ENCODE measurements around the gene GNAZ. TPM values are rescaled to one million over a fixed set of nuclear protein-coding genes. Genes with fewer than 3 reads are reported as not detected.

GNAZ gene
- total RNA-seq, 1 donor from 2014 or later, result under 0.01 TPM

DNA sequence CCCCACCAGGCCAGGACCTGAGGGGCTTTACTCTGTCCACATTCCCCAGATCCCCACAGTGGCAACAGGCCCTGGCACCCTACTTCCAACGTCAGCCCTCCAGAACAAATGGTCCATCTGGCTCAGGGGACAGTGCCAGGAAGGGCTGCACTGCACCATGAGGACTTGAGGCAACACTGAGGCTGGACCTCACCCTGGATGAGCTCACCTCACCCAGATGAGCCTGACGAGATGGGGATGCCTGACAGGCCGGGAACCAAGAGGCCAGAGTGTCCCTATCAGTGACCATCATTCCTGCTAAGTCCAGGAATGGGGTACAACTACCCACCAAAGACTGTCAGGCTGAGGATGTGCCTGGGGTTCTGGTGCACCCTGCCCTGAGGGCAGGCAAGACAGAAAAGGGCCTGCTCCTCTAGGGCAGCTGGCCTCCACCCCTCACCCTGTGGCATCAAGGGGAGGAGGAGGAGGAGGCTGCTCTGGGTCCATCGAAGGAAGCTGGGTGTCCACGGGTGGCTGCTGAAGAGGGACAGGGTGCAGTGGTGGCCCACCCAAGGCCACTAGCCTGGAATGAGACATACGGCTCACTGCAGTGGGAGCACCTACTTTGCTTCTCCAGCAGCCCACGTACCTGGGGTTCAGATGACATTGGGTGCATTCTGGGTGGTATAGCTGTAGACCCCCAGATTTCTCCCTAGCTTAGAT, 56.9 kb downstream of the GNAZ start:
- H3K4me3 ChIP-seq (ENCODE audit: low read depth, low read length), result no peak overlapping the region
- H3K36me3 ChIP-seq (ENCODE audit: control insufficient read depth, insufficient read depth, low read length), result no peaks in the 10 kb centered on the region
- FAIRE-seq (no peak), DNase-seq (ENCODE audit: low read depth) (no peak)
- TF ChIP-seq, protein P1, sequence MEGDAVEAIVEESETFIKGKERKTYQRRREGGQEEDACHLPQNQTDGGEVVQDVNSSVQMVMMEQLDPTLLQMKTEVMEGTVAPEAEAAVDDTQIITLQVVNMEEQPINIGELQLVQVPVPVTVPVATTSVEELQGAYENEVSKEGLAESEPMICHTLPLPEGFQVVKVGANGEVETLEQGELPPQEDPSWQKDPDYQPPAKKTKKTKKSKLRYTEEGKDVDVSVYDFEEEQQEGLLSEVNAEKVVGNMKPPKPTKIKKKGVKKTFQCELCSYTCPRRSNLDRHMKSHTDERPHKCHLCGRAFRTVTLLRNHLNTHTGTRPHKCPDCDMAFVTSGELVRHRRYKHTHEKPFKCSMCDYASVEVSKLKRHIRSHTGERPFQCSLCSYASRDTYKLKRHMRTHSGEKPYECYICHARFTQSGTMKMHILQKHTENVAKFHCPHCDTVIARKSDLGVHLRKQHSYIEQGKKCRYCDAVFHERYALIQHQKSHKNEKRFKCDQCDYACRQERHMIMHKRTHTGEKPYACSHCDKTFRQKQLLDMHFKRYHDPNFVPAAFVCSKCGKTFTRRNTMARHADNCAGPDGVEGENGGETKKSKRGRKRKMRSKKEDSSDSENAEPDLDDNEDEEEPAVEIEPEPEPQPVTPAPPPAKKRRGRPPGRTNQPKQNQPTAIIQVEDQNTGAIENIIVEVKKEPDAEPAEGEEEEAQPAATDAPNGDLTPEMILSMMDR (IDR thresholded peaks at IDR 0.05; ENCODE audit: insufficient read depth, low read length, severe bottlenecking), result no peak
- H3K27me3 ChIP-seq (ENCODE audit: control insufficient read depth, insufficient read depth, low read length), result no peaks in the 10 kb centered on the region

DNA sequence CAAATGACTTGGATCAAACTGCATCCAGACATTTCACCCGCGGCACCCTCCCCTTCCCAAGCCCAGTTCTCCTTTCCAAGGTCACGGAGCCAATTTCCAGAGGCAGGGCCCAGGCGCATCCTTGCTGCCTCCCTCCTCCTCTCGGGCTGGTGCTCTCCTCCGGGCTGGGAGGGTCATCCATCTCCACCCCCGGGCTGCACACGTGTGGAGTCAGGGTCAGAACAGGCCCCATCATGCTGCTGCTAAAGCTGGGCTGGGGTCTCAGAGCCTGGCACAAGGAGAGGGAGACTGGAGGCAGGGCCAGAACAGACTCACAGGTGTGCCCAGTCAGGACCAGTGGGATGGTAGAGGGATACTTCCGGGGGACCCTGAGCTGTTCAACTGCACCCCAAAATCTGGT, 57.5 kb downstream of the GNAZ start:
- TF ChIP-seq, protein P1 (IDR thresholded peaks at IDR 0.05; ENCODE audit: insufficient read depth, low read length, severe bottlenecking), result no peak
- FAIRE-seq (no peak), DNase-seq (ENCODE audit: low read depth) (no peak)
- H3K36me3 ChIP-seq (ENCODE audit: control insufficient read depth, insufficient read depth, low read length), result no peaks in the 10 kb centered on the region
- H3K4me3 ChIP-seq (ENCODE audit: low read depth, low read length), result no peak overlapping the region
- H3K27me3 ChIP-seq (ENCODE audit: control insufficient read depth, insufficient read depth, low read length), result no peaks in the 10 kb centered on the region

DNA sequence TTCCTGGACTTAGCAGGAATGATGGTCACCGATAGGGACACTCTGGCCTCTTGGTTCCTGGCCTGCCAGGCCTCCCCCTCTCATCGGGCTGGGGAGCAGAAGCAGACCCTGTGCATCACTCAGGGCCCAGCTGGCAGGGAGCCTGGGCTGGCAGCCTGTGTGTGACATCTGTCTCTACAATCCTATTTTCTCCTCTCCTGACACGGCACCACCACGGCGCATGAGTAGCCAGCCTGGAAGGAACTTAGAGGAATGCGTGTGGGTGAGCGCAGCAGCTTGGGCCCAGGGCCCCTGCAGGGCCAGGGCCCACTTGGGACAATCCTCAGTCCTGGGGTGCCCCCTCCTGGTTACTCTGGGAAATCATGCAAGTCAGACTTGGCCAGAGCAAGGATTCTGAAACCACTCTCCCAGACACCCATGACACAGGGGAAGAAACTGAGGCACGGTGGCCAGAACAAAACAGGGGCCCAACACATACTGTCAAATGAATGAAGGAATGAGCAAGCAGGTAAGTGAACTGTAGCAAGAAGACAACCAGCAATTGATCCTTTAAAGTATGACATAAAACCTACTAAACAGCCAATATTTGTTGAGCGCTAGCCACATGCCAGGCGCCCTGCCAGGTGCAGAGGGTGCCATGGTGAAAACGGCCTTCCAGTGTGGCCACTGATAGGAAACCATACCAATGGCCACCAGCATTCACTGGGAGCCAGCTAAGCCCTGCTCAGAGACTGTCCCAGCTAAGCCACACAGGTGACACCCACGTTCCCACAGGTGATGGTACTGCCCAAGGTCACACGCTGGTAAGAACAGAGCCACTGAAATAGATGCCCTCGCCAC, 58.2 kb downstream of the GNAZ start:
- no peak overlapping the region for H3K4me3 ChIP-seq (ENCODE audit: low read depth, low read length)
- H3K27me3 ChIP-seq (ENCODE audit: control insufficient read depth, insufficient read depth, low read length), result no peaks in the 10 kb centered on the region
- peak; percentile 49 for DNase-seq (ENCODE audit: low read depth)
- H3K36me3 ChIP-seq (ENCODE audit: control insufficient read depth, insufficient read depth, low read length), result no peaks in the 10 kb centered on the region
- TF ChIP-seq, protein P1 (IDR thresholded peaks at IDR 0.05; ENCODE audit: insufficient read depth, low read length, severe bottlenecking), result peak; percentile 81
- no peak for FAIRE-seq

DNA sequence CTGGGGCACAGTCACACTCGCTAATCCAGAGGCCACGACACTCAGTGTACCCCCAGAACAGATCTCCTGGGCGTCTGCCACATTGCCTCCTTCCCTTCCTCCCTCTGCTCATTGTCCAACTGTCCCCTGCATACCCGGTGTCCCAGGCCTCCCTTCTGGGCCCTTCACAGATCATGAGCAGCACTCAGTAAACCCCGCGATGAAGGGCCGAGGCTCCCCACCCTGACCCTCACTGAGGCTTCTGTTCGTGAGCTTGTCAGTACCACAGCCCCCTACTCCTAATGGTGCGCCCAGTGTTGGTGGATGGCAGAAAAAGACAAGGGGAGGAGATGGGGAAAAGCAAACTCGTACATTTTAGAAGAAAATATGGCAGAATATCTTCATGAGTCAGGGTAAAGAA, 58.8 kb downstream of the GNAZ start:
- no peaks in the 10 kb centered on the region for H3K27me3 ChIP-seq (ENCODE audit: control insufficient read depth, insufficient read depth, low read length)
- no peaks in the 10 kb centered on the region for H3K36me3 ChIP-seq (ENCODE audit: control insufficient read depth, insufficient read depth, low read length)
- no peak overlapping the region for H3K4me3 ChIP-seq (ENCODE audit: low read depth, low read length)
- TF ChIP-seq, protein P1 (IDR thresholded peaks at IDR 0.05; ENCODE audit: insufficient read depth, low read length, severe bottlenecking), result no peak
- no peak for DNase-seq (ENCODE audit: low read depth)
- no peak for FAIRE-seq

DNA sequence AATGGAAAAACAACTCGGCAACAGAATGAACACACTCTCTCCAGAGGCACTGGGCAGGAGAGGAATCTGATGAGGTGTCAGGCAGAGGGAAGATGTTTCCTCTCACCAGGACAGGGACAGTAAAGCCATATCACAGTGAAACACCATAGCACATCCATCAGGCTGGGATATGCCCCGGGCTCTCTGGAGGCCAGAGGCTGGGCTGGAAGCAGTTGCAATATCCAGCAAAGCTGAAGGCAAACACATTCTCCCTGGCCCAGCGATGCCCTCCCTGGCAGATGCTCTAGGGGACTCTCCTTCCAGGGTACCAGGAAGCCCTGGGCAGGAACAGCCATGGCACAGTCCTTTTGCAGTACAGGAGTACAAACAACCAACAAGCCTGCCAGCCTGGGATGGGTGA, 60.4 kb downstream of the GNAZ start:
- no peak overlapping the region for H3K4me3 ChIP-seq (ENCODE audit: low read depth, low read length)

More for the DNA sequence above, 60.4 kb downstream of the GNAZ start:
- no peaks in the 10 kb centered on the region for H3K36me3 ChIP-seq (ENCODE audit: control insufficient read depth, insufficient read depth, low read length)
- FAIRE-seq, result peak; percentile 7
- DNase-seq (ENCODE audit: low read depth), result no peak
- TF ChIP-seq, protein P1 (IDR thresholded peaks at IDR 0.05; ENCODE audit: insufficient read depth, low read length, severe bottlenecking), result no peak
- H3K27me3 ChIP-seq (ENCODE audit: control insufficient read depth, insufficient read depth, low read length), result no peaks in the 10 kb centered on the region
